Measurements from ENCODE around the gene ACAP2.

The ACAP2 gene

DNA sequence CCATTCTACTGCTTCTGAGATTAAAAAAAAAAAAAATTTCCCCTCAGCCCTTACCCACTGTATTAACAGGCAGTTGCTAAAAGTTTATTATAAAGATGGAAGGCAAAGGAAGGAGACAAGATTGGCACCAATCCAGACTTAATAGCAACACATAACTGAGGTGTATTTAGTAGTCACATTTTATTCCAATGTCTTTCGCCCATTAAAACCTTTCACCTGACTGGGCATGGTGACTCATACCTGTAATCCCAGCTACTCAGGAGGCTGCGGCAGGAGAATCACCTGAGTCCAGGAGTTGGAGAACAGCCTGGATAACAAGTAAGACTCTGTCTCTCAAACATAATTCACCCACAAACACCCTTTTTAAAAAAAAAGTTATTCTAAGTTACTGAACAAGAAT is 4.4 kb downstream of the ACAP2 start:
- Histone ChIP-seq H3K9ac (no peak overlapping the region), H3K36me3 (ENCODE audit: insufficient read depth) (no peaks in the 10 kb centered on the region), H3K4me1 (ENCODE audit: low read depth, poor library complexity, severe bottlenecking) (peaks cover 27% of the 10 kb centered on the region), H3K4me3 (IDR thresholded peaks at IDR 0.05; ENCODE audit: insufficient read depth, low read depth, low read length) (no peak overlapping the region), H3K27me3 (ENCODE audit: insufficient read depth, low read depth) (no peaks in the 10 kb centered on the region), H3K79me2 (ENCODE audit: insufficient read depth, low read depth) (peaks cover 82% of the 10 kb centered on the region), H3K4me2 (no peak overlapping the region), H3K27ac (no peak overlapping the region), H2AFZ (ENCODE audit: low read depth) (no peak overlapping the region), H4K20me1 (ENCODE audit: insufficient read depth) (peaks cover 12% of the 10 kb centered on the region; the same call in 1 of the 2 replicates)
- TF ChIP-seq, protein P1, sequence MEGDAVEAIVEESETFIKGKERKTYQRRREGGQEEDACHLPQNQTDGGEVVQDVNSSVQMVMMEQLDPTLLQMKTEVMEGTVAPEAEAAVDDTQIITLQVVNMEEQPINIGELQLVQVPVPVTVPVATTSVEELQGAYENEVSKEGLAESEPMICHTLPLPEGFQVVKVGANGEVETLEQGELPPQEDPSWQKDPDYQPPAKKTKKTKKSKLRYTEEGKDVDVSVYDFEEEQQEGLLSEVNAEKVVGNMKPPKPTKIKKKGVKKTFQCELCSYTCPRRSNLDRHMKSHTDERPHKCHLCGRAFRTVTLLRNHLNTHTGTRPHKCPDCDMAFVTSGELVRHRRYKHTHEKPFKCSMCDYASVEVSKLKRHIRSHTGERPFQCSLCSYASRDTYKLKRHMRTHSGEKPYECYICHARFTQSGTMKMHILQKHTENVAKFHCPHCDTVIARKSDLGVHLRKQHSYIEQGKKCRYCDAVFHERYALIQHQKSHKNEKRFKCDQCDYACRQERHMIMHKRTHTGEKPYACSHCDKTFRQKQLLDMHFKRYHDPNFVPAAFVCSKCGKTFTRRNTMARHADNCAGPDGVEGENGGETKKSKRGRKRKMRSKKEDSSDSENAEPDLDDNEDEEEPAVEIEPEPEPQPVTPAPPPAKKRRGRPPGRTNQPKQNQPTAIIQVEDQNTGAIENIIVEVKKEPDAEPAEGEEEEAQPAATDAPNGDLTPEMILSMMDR (conservative IDR thresholded peaks at IDR 0.05; ENCODE audit: low read depth, low read length), result no peak

DNA sequence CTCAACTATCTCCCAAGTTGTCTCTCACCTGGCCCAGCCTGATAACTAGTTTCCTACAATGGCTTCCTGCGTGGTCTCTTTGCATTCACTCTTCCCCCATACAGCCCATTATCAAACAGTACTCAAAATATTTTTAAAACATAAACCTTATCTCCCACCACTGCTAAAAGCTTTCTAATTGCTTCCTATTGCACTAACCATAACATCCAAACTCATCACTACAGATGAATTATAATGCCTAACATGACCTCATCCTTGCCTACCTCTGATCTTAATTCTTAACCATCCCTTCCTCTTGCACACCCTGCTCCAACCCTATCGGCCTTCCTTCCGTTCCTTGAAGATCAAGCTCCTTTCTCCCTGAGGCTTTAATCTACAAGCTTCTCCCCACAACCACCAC is 17.0 kb downstream of the ACAP2 start:
- 0 out of 2 replicates have a peak, but pooled peaks cover 8% of the 10 kb centered on the region for H4K20me1 ChIP-seq (ENCODE audit: insufficient read depth)
- peaks cover 74% of the 10 kb centered on the region for H3K79me2 ChIP-seq (ENCODE audit: insufficient read depth, low read depth)
- TF ChIP-seq, protein P1 (conservative IDR thresholded peaks at IDR 0.05; ENCODE audit: low read depth, low read length), result no peak
- H3K27ac ChIP-seq, result no peak overlapping the region
- H3K9ac ChIP-seq, result no peak overlapping the region
- H3K36me3 ChIP-seq (ENCODE audit: insufficient read depth), result no peaks in the 10 kb centered on the region
- no peaks in the 10 kb centered on the region for H3K27me3 ChIP-seq (ENCODE audit: insufficient read depth, low read depth)
- no peak overlapping the region for H2AFZ ChIP-seq (ENCODE audit: low read depth)
- no peaks in the 10 kb centered on the region for H3K4me1 ChIP-seq (ENCODE audit: low read depth, poor library complexity, severe bottlenecking)
- no peak overlapping the region for H3K4me2 ChIP-seq
- no peak overlapping the region for H3K4me3 ChIP-seq (IDR thresholded peaks at IDR 0.05; ENCODE audit: insufficient read depth, low read depth, low read length)

DNA sequence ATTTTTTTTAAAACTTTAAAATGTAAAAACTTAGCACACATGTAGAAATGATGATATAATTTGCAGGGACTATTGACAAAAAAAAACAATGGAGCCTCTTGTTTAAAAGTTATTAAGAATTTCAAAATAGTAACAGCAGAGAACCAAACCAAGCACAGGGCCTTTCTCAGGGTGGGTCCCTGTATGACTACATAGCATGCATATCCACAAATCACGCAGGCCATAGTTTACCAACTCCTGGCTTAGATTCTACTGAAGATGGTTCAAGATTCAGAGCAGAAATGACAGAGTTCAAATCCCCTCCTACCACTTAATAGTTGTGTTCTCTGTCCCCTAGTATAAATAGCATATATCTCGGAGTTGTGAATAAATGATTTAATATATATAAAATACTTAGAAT is 19.0 kb downstream of the ACAP2 start:
- H3K4me2 ChIP-seq, result no peak overlapping the region
- 0 out of 2 replicates have a peak, but pooled peaks cover 6% of the 10 kb centered on the region for H4K20me1 ChIP-seq (ENCODE audit: insufficient read depth)
- TF ChIP-seq, protein P1 (conservative IDR thresholded peaks at IDR 0.05; ENCODE audit: low read depth, low read length), result no peak
- H3K4me3 ChIP-seq (IDR thresholded peaks at IDR 0.05; ENCODE audit: insufficient read depth, low read depth, low read length), result no peak overlapping the region
- no peaks in the 10 kb centered on the region for H3K4me1 ChIP-seq (ENCODE audit: low read depth, poor library complexity, severe bottlenecking)
- no peak overlapping the region for H2AFZ ChIP-seq (ENCODE audit: low read depth)
- H3K27me3 ChIP-seq (ENCODE audit: insufficient read depth, low read depth), result no peaks in the 10 kb centered on the region
- no peaks in the 10 kb centered on the region for H3K36me3 ChIP-seq (ENCODE audit: insufficient read depth)
- H3K9ac ChIP-seq, result no peak overlapping the region
- peaks cover 68% of the 10 kb centered on the region for H3K79me2 ChIP-seq (ENCODE audit: insufficient read depth, low read depth)
- no peak overlapping the region for H3K27ac ChIP-seq

GRCh38 chr3:195421400-195421799 is 21.4 kb downstream of the ACAP2 start:
- H3K4me3 ChIP-seq (IDR thresholded peaks at IDR 0.05; ENCODE audit: insufficient read depth, low read depth, low read length), result no peak overlapping the region
- H3K36me3 ChIP-seq (ENCODE audit: insufficient read depth), result no peaks in the 10 kb centered on the region
- no peak overlapping the region for H3K27ac ChIP-seq
- no peaks in the 10 kb centered on the region for H3K27me3 ChIP-seq (ENCODE audit: insufficient read depth, low read depth)
- H3K4me2 ChIP-seq, result no peak overlapping the region
- no peak overlapping the region for H3K9ac ChIP-seq
- H4K20me1 ChIP-seq (ENCODE audit: insufficient read depth), result no peaks in the 10 kb centered on the region
- no peaks in the 10 kb centered on the region for H3K4me1 ChIP-seq (ENCODE audit: low read depth, poor library complexity, severe bottlenecking)
- no peak overlapping the region for H2AFZ ChIP-seq (ENCODE audit: low read depth)
- TF ChIP-seq, protein P1 (conservative IDR thresholded peaks at IDR 0.05; ENCODE audit: low read depth, low read length), result no peak
- H3K79me2 ChIP-seq (ENCODE audit: insufficient read depth, low read depth), result peaks cover 56% of the 10 kb centered on the region; the same call in 1 of the 2 replicates

Data from KMS-11 (cell line).